HUES6 (cell line): Measurements from ENCODE around the gene KIAA1958.
"Not testable (repeated sequence)": the region's sequence is repeated elsewhere in the genome, so short reads cannot be mapped to it uniquely, and the experiment has no call there.

Source experiments
- H3K27ac ChIP-seq: 2 replicates; pipeline ENCODE4 v1.7.0; 2013; ENCODE audit warnings: low read depth, mild to moderate bottlenecking, low read length, inconsistent platforms
- H3K27me3 ChIP-seq: 2 replicates; pipeline ENCODE4 v1.6.1; 2013; ENCODE audit warnings: low read length; ENCODE audit not compliant: control insufficient read depth, insufficient read depth
- H3K36me3 ChIP-seq: 2 replicates; pipeline ENCODE4 v1.6.1; 2013; ENCODE audit warnings: low read length; ENCODE audit not compliant: control insufficient read depth, insufficient read depth
- H3K4me1 ChIP-seq: 2 replicates; pipeline ENCODE4 v1.6.1; 2013; ENCODE audit warnings: low read length; ENCODE audit not compliant: control insufficient read depth, insufficient read depth
- H3K4me3 ChIP-seq: 2 replicates; pipeline ENCODE4 v1.5.1; 2013; ENCODE audit warnings: low read depth, low read length
- H3K9ac ChIP-seq: one replicate; pipeline ENCODE4 v1.6.1; 2013; ENCODE audit warnings: mild to moderate bottlenecking, low read length
- H3K9me3 ChIP-seq: 2 replicates; pipeline ENCODE4 v1.6.1; 2013; ENCODE audit warnings: low read depth, low read length; ENCODE audit not compliant: control insufficient read depth, insufficient read depth

The KIAA1958 gene

GRCh38 chr9:112571624-112572355 is 85.2 kb downstream of the KIAA1958 start:
- Histone ChIP-seq H3K9me3 (no peaks in the 10 kb centered on the region), H3K4me1 (no peaks in the 10 kb centered on the region), H3K36me3 (peaks cover 13% of the 10 kb centered on the region), H3K9ac (no peak overlapping the region), H3K27ac (no peak overlapping the region), H3K4me3 (no peak overlapping the region), H3K27me3 (no peaks in the 10 kb centered on the region)

- Histone ChIP-seq H3K4me3 (no peak overlapping the region), H3K27ac (no peak overlapping the region), H3K4me1 (no peaks in the 10 kb centered on the region), H3K9me3 (no peaks in the 10 kb centered on the region), H3K27me3 (no peaks in the 10 kb centered on the region), H3K9ac (no peak overlapping the region), H3K36me3 (peaks cover 13% of the 10 kb centered on the region)
These were observed 85.8 kb downstream of the KIAA1958 start for GRCh38 chr9:112572416-112572815.

DNA sequence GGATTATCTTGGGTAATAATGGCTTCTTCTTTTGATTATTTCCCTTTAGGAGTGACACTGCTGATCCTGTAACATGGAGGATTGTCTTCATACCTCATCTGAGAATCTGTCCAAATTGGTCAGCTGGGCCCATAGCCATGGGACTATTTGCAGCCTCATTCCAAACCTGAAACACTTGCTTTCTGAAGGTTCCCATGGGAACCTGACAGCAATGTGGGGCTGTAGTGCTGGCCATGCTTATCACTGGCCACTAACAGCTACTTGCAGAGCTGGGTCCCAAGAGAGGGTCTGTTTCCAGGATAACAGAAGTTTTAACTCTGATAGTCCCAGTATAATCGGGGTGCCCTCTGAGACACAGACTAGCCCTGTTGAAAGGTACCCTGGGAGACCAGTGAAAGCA is 87.4 kb downstream of the KIAA1958 start:
- H3K9me3 ChIP-seq: no peaks in the 10 kb centered on the region
- no peaks in the 10 kb centered on the region for H3K4me1 ChIP-seq
- no peak overlapping the region for H3K27ac ChIP-seq
- no peak overlapping the region for H3K9ac ChIP-seq
- H3K27me3 ChIP-seq: no peaks in the 10 kb centered on the region
- H3K4me3 ChIP-seq: no peak overlapping the region
- peaks cover 13% of the 10 kb centered on the region for H3K36me3 ChIP-seq

DNA sequence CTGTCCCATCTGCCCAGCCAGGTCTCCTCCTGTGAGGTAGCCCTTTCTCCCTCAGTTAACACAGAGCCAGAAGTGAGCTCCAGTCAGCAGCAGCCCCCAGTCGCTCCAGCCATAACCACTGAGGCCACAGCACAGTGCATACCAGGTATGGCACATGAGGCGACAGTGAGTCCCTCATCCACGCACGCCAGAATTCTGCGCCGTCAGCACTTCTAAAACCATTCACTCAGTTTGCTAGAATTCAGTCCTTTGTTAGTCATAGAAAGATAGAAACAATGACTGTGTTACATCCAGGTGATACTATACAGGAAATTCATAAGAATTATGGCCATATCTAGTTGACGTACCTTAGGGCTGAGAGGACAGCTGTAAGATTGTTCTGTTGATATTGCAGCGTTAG is 88.5 kb downstream of the KIAA1958 start:
- H3K4me3 ChIP-seq: no peak overlapping the region
- H3K27me3 ChIP-seq: no peaks in the 10 kb centered on the region
- H3K4me1 ChIP-seq: no peaks in the 10 kb centered on the region
- H3K36me3 ChIP-seq: peaks cover 13% of the 10 kb centered on the region
- H3K27ac ChIP-seq: no peak overlapping the region
- H3K9me3 ChIP-seq: no peaks in the 10 kb centered on the region
- H3K9ac ChIP-seq: no peak overlapping the region

GRCh38 chr9:112581469-112582176 is 95.0 kb downstream of the KIAA1958 start:
- no peak overlapping the region for H3K4me3 ChIP-seq
- no peaks in the 10 kb centered on the region for H3K27me3 ChIP-seq
- no peaks in the 10 kb centered on the region for H3K36me3 ChIP-seq
- H3K9ac ChIP-seq: no peak overlapping the region
- H3K9me3 ChIP-seq: no peaks in the 10 kb centered on the region
- no peak overlapping the region for H3K27ac ChIP-seq
- H3K4me1 ChIP-seq: peaks cover 34% of the 10 kb centered on the region

GRCh38 chr9:112582371-112583262 is 96.0 kb downstream of the KIAA1958 start:
- Histone ChIP-seq H3K4me1 (peaks cover 34% of the 10 kb centered on the region), H3K9me3 (no peaks in the 10 kb centered on the region), H3K27ac (no peak overlapping the region; the same call in 1 of the 2 replicates), H3K36me3 (no peaks in the 10 kb centered on the region), H3K4me3 (0 out of 2 replicates have a peak overlapping the region, but pooled peaks have one; percentile 16), H3K27me3 (no peaks in the 10 kb centered on the region), H3K9ac (no peak overlapping the region)

- Histone ChIP-seq H3K4me3 (no peak overlapping the region), H3K9me3 (no peaks in the 10 kb centered on the region), H3K36me3 (no peaks in the 10 kb centered on the region), H3K4me1 (peaks cover 36% of the 10 kb centered on the region), H3K27ac (no peak overlapping the region), H3K9ac (no peak overlapping the region), H3K27me3 (no peaks in the 10 kb centered on the region)
These were observed 100.0 kb downstream of the KIAA1958 start for GRCh38 chr9:112586599-112587155.

DNA sequence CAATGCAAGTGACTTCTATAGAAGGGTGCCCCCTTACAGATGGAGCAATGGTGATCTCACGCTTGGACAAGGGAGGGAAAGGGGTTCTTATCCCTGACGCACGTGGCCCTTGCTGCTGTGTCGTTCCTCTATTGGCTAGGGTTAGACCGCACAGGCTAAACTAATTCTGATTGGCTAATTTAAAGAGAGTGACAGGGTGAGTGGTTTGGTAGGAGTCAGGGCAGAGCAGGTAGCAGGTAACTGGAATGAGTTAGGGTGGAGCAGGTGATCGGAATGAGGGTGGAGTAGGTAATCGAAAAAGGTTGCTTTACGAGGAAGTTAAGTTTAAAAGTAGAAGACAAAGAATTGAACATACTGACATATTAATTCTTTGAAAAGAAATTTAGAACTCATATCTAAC is 105.2 kb downstream of the KIAA1958 start:
- not testable (repeated sequence) for H3K4me3 ChIP-seq, H3K9ac ChIP-seq, H3K36me3 ChIP-seq, H3K27ac ChIP-seq, H3K27me3 ChIP-seq, H3K9me3 ChIP-seq
- H3K4me1 ChIP-seq: peaks cover 12% of the 10 kb centered on the region; the same call in 1 of the 2 replicates

DNA sequence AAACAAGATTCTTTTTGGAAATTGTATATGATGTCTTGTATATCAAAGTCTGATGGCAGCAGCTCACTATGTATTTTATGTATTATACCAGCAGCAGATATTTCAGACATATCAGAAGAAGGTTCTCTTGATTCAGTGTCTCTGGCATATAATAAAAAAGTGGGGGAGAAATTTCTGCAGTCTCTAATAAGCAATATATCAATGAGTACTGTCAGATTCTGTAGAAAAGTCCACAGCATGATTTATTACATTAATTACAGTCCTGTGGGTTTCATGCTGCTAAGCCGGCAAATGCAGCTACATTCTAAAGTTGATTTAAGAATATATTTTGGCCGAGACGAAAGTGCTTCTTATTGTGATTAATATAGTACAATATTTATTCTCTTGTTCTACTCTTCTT is 113.1 kb downstream of the KIAA1958 start:
- Histone ChIP-seq H3K36me3 (no peaks in the 10 kb centered on the region), H3K9me3 (no peaks in the 10 kb centered on the region), H3K4me1 (no peaks in the 10 kb centered on the region), H3K27me3 (no peaks in the 10 kb centered on the region), H3K4me3 (no peak overlapping the region), H3K27ac (no peak overlapping the region), H3K9ac (no peak overlapping the region)

GRCh38 chr9:112601636-112602035 is 115.0 kb downstream of the KIAA1958 start:
- H3K27me3 ChIP-seq: no peaks in the 10 kb centered on the region
- H3K36me3 ChIP-seq: no peaks in the 10 kb centered on the region
- H3K9ac ChIP-seq: no peak overlapping the region
- no peaks in the 10 kb centered on the region for H3K4me1 ChIP-seq
- no peaks in the 10 kb centered on the region for H3K9me3 ChIP-seq
- no peak overlapping the region for H3K4me3 ChIP-seq
- H3K27ac ChIP-seq: no peak overlapping the region
